ENCODE data around the gene AADACL4. TPM values are rescaled to one million over a fixed set of nuclear protein-coding genes. Genes with fewer than 3 reads are reported as not detected.

Gene AADACL4
- total and polyA plus RNA-seq, 2 donors from 2014 or later: 0.16 to 0.58 TPM

DNA sequence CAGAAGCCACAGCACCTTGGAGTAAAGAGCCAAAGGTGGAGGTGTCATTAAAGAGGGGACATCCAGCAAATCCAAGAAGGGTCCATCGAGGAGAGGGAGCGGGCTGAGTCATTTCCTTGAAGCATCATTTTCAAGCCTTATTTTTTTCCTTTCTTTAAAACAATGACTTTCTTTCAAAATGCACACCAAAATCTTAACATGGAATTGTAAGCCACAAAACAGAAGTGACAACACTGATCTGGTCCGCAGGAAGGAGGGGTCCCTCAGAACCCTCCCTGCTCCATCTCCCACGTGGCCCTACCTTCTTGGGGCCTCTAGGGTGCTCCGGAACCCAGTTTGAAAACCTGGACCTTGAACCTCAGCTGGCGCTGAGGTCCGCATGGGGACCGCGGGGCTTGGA lies 40.7 kb upstream of the AADACL4 start:
- peaks cover 0 to 4% (median 0%) of the 10 kb centered on the region in 3 donors for H3K9me3 ChIP-seq (ENCODE audit: control insufficient read depth in 2 of 3, insufficient read depth in 1 of 3, low read length in 3 of 3)
- H3K4me1 ChIP-seq (ENCODE audit: control insufficient read depth in 2 of 3, insufficient read depth in 2 of 3, low read depth in 1 of 3, low read length in 3 of 3): peaks cover 4 to 61% (median 60%) of the 10 kb centered on the region in 3 donors
- peaks cover 2 to 16% (median 4%) of the 10 kb centered on the region in 3 donors for H3K36me3 ChIP-seq (ENCODE audit: control insufficient read depth in 2 of 3, insufficient read depth in 3 of 3, low read length in 3 of 3)
- H3K27me3 ChIP-seq (ENCODE audit: control insufficient read depth, insufficient read depth, low read length): no peaks in the 10 kb centered on the region
- DNase-seq: no peak
- H3K9ac ChIP-seq (ENCODE audit: low read length in 3 of 3): peak overlapping the region in 1 of 3 donors; percentile 63
- peak overlapping the region; percentile 62 to 88 for H3K27ac ChIP-seq (ENCODE audit: low read depth in 2 of 2, low read length in 2 of 2)
- FAIRE-seq: no peak
- H3K4me3 ChIP-seq (ENCODE audit: low read length in 3 of 3): no peak overlapping the region
- intact Hi-C loops (cut with DNase I): no loop called here
- TF ChIP-seq, protein P1, sequence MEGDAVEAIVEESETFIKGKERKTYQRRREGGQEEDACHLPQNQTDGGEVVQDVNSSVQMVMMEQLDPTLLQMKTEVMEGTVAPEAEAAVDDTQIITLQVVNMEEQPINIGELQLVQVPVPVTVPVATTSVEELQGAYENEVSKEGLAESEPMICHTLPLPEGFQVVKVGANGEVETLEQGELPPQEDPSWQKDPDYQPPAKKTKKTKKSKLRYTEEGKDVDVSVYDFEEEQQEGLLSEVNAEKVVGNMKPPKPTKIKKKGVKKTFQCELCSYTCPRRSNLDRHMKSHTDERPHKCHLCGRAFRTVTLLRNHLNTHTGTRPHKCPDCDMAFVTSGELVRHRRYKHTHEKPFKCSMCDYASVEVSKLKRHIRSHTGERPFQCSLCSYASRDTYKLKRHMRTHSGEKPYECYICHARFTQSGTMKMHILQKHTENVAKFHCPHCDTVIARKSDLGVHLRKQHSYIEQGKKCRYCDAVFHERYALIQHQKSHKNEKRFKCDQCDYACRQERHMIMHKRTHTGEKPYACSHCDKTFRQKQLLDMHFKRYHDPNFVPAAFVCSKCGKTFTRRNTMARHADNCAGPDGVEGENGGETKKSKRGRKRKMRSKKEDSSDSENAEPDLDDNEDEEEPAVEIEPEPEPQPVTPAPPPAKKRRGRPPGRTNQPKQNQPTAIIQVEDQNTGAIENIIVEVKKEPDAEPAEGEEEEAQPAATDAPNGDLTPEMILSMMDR (IDR thresholded peaks at IDR 0.05; ENCODE audit: borderline replicate concordance, extremely low read depth, insufficient read depth): no peak

DNA sequence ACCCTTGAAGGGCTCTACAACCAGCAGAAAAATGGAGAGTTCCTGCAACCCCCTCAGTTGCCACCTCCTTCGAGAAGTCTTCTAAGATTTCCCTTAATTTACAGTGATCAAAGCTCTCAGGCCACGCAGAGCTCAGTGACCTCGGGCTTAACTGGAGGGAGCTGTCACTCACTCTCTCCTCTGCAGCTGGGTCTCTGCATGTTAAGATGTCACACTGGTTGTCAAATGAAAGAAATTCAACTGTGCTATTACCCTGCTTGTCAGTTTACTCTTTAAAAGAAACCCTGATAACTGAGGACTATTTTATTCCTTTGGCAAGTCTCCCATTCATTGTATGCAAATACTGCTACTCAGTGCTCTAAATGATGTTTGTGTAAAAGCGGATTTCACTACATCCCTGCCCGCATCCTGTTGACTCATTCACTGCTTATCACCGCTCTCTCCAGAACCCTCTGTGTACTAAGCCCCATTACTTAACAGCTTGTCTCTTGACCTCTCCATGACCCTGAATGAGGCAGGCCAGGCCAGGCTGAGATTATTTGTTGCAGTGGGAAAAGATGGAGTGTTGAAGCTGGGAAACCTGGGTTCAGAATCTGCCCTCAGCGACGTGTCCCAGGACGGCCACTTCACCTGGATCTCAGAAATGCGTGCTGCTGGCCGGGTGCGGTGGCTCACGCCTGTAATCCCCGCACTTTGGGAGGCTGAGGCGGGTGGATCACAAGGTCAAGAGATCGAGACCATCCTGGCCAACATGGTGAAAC lies 39.6 kb upstream of the AADACL4 start:
- TF ChIP-seq, protein P1 (IDR thresholded peaks at IDR 0.05; ENCODE audit: borderline replicate concordance, extremely low read depth, insufficient read depth): no peak
- Histone ChIP-seq H3K27ac (ENCODE audit: low read depth in 2 of 2, low read length in 2 of 2) (peak overlapping the region; percentile 55 to 88), H3K4me1 (ENCODE audit: control insufficient read depth in 2 of 3, insufficient read depth in 2 of 3, low read depth in 1 of 3, low read length in 3 of 3) (peaks cover 0 to 55% (median 52%) of the 10 kb centered on the region in 3 donors), H3K27me3 (ENCODE audit: control insufficient read depth, insufficient read depth, low read length) (no peaks in the 10 kb centered on the region), H3K9me3 (ENCODE audit: control insufficient read depth in 2 of 3, insufficient read depth in 1 of 3, low read length in 3 of 3) (peaks cover 0 to 4% (median 0%) of the 10 kb centered on the region in 3 donors), H3K4me3 (ENCODE audit: low read length in 3 of 3) (no peak overlapping the region), H3K9ac (ENCODE audit: low read length in 3 of 3) (peak overlapping the region in 1 of 3 donors; percentile 63), H3K36me3 (ENCODE audit: control insufficient read depth in 2 of 3, insufficient read depth in 3 of 3, low read length in 3 of 3) (peaks cover 2 to 16% (median 4%) of the 10 kb centered on the region in 3 donors)
- FAIRE-seq (peak; percentile 21), DNase-seq (peak in 2 of 5 donors; percentile 45 to 87)
- intact Hi-C loops (cut with DNase I): no loop called here

DNA sequence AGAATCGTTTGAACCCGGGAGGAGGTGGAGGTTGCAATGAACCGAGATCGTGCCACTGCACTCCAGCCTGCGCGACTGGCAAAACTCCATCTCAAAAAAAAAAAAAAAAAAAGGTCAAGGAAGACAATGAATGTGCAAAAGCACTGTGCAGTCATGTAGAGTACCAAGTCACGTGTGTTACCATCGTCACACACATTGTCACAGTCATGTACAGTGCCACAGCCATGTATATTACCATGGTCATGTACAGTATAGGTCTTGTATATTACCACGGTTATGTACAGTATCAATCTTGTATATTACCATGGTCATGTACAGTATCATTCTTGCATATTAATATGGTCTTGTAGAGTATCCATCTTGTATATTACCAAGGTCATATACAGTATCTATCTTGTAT lies 38.9 kb upstream of the AADACL4 start:
- Histone ChIP-seq H3K4me1 (ENCODE audit: control insufficient read depth in 2 of 3, insufficient read depth in 2 of 3, low read depth in 1 of 3, low read length in 3 of 3) (peaks cover 0 to 53% (median 45%) of the 10 kb centered on the region in 3 donors), H3K36me3 (ENCODE audit: control insufficient read depth in 2 of 3, insufficient read depth in 3 of 3, low read length in 3 of 3) (peaks cover 2 to 16% (median 4%) of the 10 kb centered on the region in 3 donors), H3K27ac (ENCODE audit: low read depth in 2 of 2, low read length in 2 of 2) (peak overlapping the region in 1 of 2 donors; percentile 34), H3K9ac (ENCODE audit: low read length in 3 of 3) (no peak overlapping the region), H3K4me3 (ENCODE audit: low read length in 3 of 3) (no peak overlapping the region), H3K9me3 (ENCODE audit: control insufficient read depth in 2 of 3, insufficient read depth in 1 of 3, low read length in 3 of 3) (peaks cover 0 to 4% (median 0%) of the 10 kb centered on the region in 3 donors), H3K27me3 (ENCODE audit: control insufficient read depth, insufficient read depth, low read length) (no peaks in the 10 kb centered on the region)
- no peak for FAIRE-seq
- intact Hi-C loops (cut with DNase I): no loop called here
- TF ChIP-seq, protein P1 (IDR thresholded peaks at IDR 0.05; ENCODE audit: borderline replicate concordance, extremely low read depth, insufficient read depth): no peak
- no peak for DNase-seq
